Osteocyte (in vitro differentiated cells): ENCODE results near the gene HMX3. TPM values are rescaled to one million over a fixed set of nuclear protein-coding genes. Genes with fewer than 3 reads are reported as not detected.

Experiments
- DNase-seq: peaks from one replicate; pipeline ENCODE4 v3.0.0; 2021; ENCODE audit warnings: mixed read lengths; ENCODE audit not compliant: unreplicated experiment; ENCODE audit errors: extremely low spot score
- H3K27ac Mint-ChIP-seq: one replicate; pipeline ENCODE4 v1.8.0; 2021; ENCODE audit warnings: mild to moderate bottlenecking, mixed read lengths; ENCODE audit not compliant: unreplicated experiment
- H3K27me3 Mint-ChIP-seq: one replicate; pipeline ENCODE4 v1.8.0; 2021; ENCODE audit warnings: mixed read lengths; ENCODE audit not compliant: unreplicated experiment
- H3K36me3 Mint-ChIP-seq: one replicate; pipeline ENCODE4 v1.8.0; 2021; ENCODE audit warnings: mixed read lengths; ENCODE audit not compliant: unreplicated experiment
- H3K4me1 Mint-ChIP-seq: one replicate; pipeline ENCODE4 v1.8.0; 2021; ENCODE audit warnings: mixed read lengths; ENCODE audit not compliant: unreplicated experiment
- H3K4me3 Mint-ChIP-seq: one replicate; pipeline ENCODE4 v1.8.0; 2021; ENCODE audit warnings: mild to moderate bottlenecking, moderate library complexity, mixed read lengths; ENCODE audit not compliant: unreplicated experiment
- H3K9me3 Mint-ChIP-seq: one replicate; pipeline ENCODE4 v1.8.0; 2021; ENCODE audit warnings: mixed read lengths; ENCODE audit not compliant: unreplicated experiment
- long read RNA-seq: library from polyadenylated mRNA; unstranded; transcript quantifications from one replicate; pipeline ENCODE4 v2.0.0, GENCODE V29; 2021
- total RNA-seq: library from RNA; stranded (reverse); gene quantifications from 2 replicates; pipeline ENCODE4 v1.2.1, GENCODE V29; 2021
- TF ChIP-seq, protein P1 (sequence below): fragments of 200-600 bp; sonication (generic); IDR thresholded peaks from 2 replicates; pipeline ENCODE4 v1.5.0; 2021; ENCODE audit warnings: antibody characterized with exemption, mild to moderate bottlenecking, moderate library complexity

HMX3 gene
- not detected in 2 replicates for total RNA-seq
- long read RNA-seq: 0 reads

DNA sequence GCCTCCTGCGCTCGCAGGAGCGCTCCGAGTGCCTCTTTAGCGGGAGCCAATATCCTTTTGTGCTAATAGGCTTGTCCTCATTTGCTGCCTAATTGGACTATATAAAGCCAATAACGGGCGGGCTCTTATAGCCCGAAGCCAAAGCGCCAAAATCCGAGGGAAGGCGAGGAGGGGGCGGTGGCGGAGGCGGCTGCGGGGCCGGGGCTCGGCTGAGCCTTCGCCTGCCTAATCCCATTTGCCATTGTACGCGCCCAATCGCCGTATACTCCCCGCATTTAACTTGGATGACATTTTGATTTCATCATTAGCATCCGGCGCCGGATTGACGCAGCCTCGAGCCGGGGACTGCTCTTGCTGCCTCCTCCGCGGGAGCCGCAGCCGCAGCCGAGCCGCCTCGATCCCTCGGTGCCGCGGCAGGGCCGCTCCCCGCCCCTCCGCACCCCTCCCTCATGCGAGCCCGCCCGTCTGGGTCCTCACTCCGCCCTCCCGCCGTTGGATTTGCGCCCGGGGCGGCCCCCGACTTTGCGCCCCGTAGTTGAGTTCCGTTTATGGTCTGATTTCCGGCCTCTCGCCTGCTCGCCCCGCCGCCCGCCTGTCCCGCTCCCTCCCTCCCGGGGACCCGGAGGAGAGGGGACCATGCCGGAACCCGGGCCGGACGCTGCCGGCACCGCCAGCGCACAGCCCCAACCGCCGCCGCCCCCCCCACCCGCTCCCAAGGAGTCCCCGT, at the start of gene HMX3:
Gene HMX3, plus strand, starts transcription at position 556 of the 727 bp plus-strand sequence. Its CDS starts 81 bp downstream, at position 637.
- H3K9me3 Mint-ChIP-seq: no peaks in the 10 kb centered on the region
- peaks cover 79% of the 10 kb centered on the region for H3K27me3 Mint-ChIP-seq
- H3K27ac Mint-ChIP-seq: no peak within 1 kb of the TSS
- peak within 1 kb of the TSS; percentile 74 for H3K4me3 Mint-ChIP-seq
- H3K4me1 Mint-ChIP-seq: peaks cover 41% of the 10 kb centered on the region
- TF ChIP-seq, protein P1, sequence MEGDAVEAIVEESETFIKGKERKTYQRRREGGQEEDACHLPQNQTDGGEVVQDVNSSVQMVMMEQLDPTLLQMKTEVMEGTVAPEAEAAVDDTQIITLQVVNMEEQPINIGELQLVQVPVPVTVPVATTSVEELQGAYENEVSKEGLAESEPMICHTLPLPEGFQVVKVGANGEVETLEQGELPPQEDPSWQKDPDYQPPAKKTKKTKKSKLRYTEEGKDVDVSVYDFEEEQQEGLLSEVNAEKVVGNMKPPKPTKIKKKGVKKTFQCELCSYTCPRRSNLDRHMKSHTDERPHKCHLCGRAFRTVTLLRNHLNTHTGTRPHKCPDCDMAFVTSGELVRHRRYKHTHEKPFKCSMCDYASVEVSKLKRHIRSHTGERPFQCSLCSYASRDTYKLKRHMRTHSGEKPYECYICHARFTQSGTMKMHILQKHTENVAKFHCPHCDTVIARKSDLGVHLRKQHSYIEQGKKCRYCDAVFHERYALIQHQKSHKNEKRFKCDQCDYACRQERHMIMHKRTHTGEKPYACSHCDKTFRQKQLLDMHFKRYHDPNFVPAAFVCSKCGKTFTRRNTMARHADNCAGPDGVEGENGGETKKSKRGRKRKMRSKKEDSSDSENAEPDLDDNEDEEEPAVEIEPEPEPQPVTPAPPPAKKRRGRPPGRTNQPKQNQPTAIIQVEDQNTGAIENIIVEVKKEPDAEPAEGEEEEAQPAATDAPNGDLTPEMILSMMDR: no peak
- peaks cover 2% of the 10 kb centered on the region for H3K36me3 Mint-ChIP-seq
- DNase-seq: peak; percentile 75

DNA sequence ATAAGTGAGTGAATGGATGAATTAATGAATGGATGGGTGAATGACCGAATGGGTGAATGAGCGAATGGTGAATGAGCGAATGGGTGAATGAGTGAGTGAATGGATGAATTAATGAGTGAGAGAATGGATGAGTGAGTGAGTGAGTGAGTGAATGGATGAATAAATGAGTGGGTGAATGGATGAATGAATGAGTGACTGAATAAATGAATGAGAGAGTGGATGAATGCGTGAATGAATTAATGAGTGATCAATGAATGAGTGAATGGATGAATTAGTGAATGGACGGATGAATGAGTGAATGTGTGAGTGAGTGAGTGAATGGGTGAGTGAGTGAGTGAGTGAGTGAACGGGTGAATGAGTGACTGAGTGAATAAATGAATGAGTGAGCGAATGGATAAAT, 49.5 kb upstream of the HMX3 start:
- H3K4me1 Mint-ChIP-seq: no peaks in the 10 kb centered on the region
- no peaks in the 10 kb centered on the region for H3K36me3 Mint-ChIP-seq
- no peak overlapping the region for H3K4me3 Mint-ChIP-seq
- TF ChIP-seq, protein P1: no peak
- no peak overlapping the region for H3K27ac Mint-ChIP-seq
- DNase-seq: no peak
- no peaks in the 10 kb centered on the region for H3K27me3 Mint-ChIP-seq
- H3K9me3 Mint-ChIP-seq: peaks cover 5% of the 10 kb centered on the region

DNA sequence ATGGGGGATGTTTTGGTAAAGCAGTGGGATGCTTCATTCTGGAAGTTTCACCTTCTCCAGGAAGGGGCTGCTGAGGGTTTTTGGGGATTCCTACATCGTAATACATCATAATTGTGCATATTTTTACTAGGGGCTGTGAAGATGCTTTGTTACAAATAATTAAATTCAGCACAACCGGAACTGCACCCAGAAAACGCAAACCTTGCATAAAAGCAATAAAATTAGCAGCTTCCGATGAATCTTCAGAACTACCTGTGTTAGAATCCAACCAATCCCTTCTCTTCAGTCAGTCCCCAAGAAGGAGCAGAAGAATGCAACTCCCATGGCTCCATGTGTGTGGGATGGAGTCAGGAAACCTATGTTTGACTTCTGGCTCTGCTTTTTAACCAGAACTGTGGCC, 48.4 kb upstream of the HMX3 start:
- Mint-ChIP-seq H3K27me3 (no peaks in the 10 kb centered on the region), H3K9me3 (peaks cover 5% of the 10 kb centered on the region), H3K36me3 (no peaks in the 10 kb centered on the region), H3K4me1 (no peaks in the 10 kb centered on the region), H3K27ac (no peak overlapping the region), H3K4me3 (no peak overlapping the region)
- TF ChIP-seq, protein P1: no peak
- no peak for DNase-seq

DNA sequence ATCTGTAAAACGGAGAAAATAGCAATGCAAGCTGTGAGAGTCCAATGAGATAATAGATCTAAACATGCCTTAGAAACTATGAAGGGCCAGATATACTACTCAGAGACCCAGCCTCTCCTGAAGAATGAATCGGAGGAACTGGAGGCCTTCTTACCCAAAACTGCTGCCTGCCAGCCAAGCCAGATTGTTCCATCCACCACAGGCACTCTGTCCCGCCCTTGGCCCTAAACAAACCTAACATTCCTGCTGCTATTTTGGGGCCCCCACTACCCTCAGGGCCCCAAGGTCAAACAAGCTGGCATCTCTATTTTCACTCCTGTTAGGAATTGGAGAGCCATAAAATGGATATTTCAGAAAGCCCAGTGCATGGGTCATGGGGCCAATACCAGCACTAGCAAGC, 48.0 kb upstream of the HMX3 start:
- H3K27ac Mint-ChIP-seq: no peak overlapping the region
- no peaks in the 10 kb centered on the region for H3K27me3 Mint-ChIP-seq

More for the DNA sequence above, 48.0 kb upstream of the HMX3 start:
- no peak for DNase-seq
- Mint-ChIP-seq H3K9me3 (peaks cover 5% of the 10 kb centered on the region), H3K36me3 (no peaks in the 10 kb centered on the region), H3K4me3 (no peak overlapping the region), H3K4me1 (no peaks in the 10 kb centered on the region)
- TF ChIP-seq, protein P1: no peak
